K562 (cell line): ENCODE data around the gene EMX1. TPM values are rescaled to one million over a fixed set of nuclear protein-coding genes. Genes with fewer than 3 reads are reported as not detected.

Source experiments
- ATAC-seq: fragments of 200-7000 bp; cut with Tn5 transposase; 3 replicates; pipeline ENCODE4 v1.9.1; 2020; ENCODE audit warnings: moderate library complexity
- BruUV-seq: library from RNA; stranded (reverse); fragments of 400-500 nt; replicated peaks from 2 replicates; lab custom pipeline; 2021; lab: Mats Ljungman, UMichigan
- CTCF ChIA-PET: fragments of 300-600 bp; formaldehyde crosslinking; extraction: SDS; loops from one replicate; lab custom pipeline; 2021; ENCODE audit warnings: low intra/inter-chr PET ratio; lab: Yijun Ruan, JAX
- POLR2A ChIA-PET: fragments of 300-600, 350-650 bp; sonication (Branson Sonifier 250); formaldehyde crosslinking; extraction: SDS; loops from one replicate; lab custom pipeline; 2021; ENCODE audit warnings: antibody characterized with exemption, inconsistent platforms; lab: Yijun Ruan, JAX
- DNase-seq, 4 experiments: peaks; one replicate each; pipeline versions ENCODE4 v3.0.0 to v3.0.0-alpha.2; 2011 to 2018; ENCODE audit warnings: low spot score in 3 of 4, mixed read lengths in 3 of 4; ENCODE audit errors: extremely low read depth in 1 of 4
- FAIRE-seq: peaks from 2 replicates; lab custom pipeline; 2011; peaks lifted over from hg19 to GRCh38; lab: Jason Lieb, UNC
- H2AFZ ChIP-seq: 2 replicates; pipeline ENCODE4 v1.6.0; 2011; ENCODE audit warnings: low read depth, low read length, control low read depth, inconsistent platforms
- H3K27ac ChIP-seq: fragments of 200-600 bp; 3 replicates; pipeline ENCODE4 v1.8.0; 2011; ENCODE audit warnings: low read depth, mild to moderate bottlenecking, control low read depth, inconsistent platforms, low read length, moderate library complexity, mixed read lengths; ENCODE audit errors: extremely low read depth
- H3K27me3 ChIP-seq, 2 experiments: fragments of 300-600 bp in 1 of 2; 2 replicates in 1 of 2; 3 replicates in 1 of 2; pipeline versions ENCODE4 v1.6.0 to v1.8.0; 2011; ENCODE audit warnings: inconsistent platforms in 2 of 2, low read length in 2 of 2, mild to moderate bottlenecking in 1 of 2, mixed read lengths in 1 of 2, moderate library complexity in 1 of 2; ENCODE audit not compliant: control insufficient read depth in 2 of 2, insufficient read depth in 2 of 2
- H3K36me3 ChIP-seq: fragments of 300-600 bp; 3 replicates; pipeline ENCODE4 v1.8.0; 2011; ENCODE audit warnings: mild to moderate bottlenecking, low read length, inconsistent platforms; ENCODE audit not compliant: control insufficient read depth, insufficient read depth
- H3K4me1 ChIP-seq, 2 experiments: fragments of 200-600 bp in 1 of 2; replicated peaks in 1 of 2; 2 replicates in 1 of 2; 3 replicates in 1 of 2; pipeline versions ENCODE4 v1.5.1 to v1.8.0; 2011; ENCODE audit warnings: inconsistent platforms in 2 of 2, low read length in 2 of 2, mild to moderate bottlenecking in 1 of 2, mixed read lengths in 1 of 2, moderate library complexity in 1 of 2; ENCODE audit not compliant: control insufficient read depth in 2 of 2, insufficient read depth in 2 of 2
- H3K4me2 ChIP-seq: 2 replicates; pipeline ENCODE4 v1.6.1; 2011; ENCODE audit warnings: low read length, control low read depth, inconsistent platforms, mixed read lengths; ENCODE audit not compliant: insufficient read depth
- H3K4me3 ChIP-seq: fragments of 200-600 bp; sonication (generic), shearing (Covaris generic); 2 replicates; pipeline ENCODE4 v1.5.1; 2016; ENCODE audit warnings: control low read depth, inconsistent platforms
- H3K79me2 ChIP-seq: fragments of 200-600 bp; 3 replicates; pipeline ENCODE4 v1.8.0; 2011; ENCODE audit warnings: low read length, inconsistent platforms; ENCODE audit not compliant: control insufficient read depth, insufficient read depth
- H3K9ac ChIP-seq, 2 experiments: 2 replicates each; pipeline versions ENCODE4 v1.6.0 to v1.6.1; 2011; ENCODE audit warnings: low read depth in 2 of 2, low read length in 2 of 2, control low read depth in 1 of 2, inconsistent platforms in 1 of 2, mild to moderate bottlenecking in 1 of 2, mixed read lengths in 1 of 2; ENCODE audit not compliant: insufficient read depth in 1 of 2
- H3K9me1 ChIP-seq: one replicate; pipeline ENCODE4 v1.6.0; 2011; ENCODE audit warnings: inconsistent platforms, mild to moderate bottlenecking, low read length, moderate library complexity; ENCODE audit not compliant: control insufficient read depth, insufficient read depth
- H3K9me3 ChIP-seq: replicated peaks from 2 replicates; pipeline ENCODE4 v1.5.1; 2011; ENCODE audit warnings: low read depth, low read length, inconsistent platforms; ENCODE audit not compliant: control insufficient read depth, insufficient read depth
- H4K20me1 ChIP-seq: replicated peaks from 2 replicates; pipeline ENCODE4 v1.6.1; 2011; ENCODE audit warnings: low read length, inconsistent platforms, mixed read lengths; ENCODE audit not compliant: control insufficient read depth, insufficient read depth
- ARNT ChIP-seq, 2 experiments: fragments of 450-650 bp; IDR thresholded peaks; 2 replicates each; pipeline ENCODE4 v1.6.1; 2016; ENCODE audit warnings: mild to moderate bottlenecking in 1 of 2
- BRD9 ChIP-seq: fragments of 450-650 bp; IDR thresholded peaks from 2 replicates; pipeline ENCODE4 v1.6.1; 2018; ENCODE audit warnings: low read depth; ENCODE audit not compliant: partially characterized antibody
- MYC ChIP-seq, 2 experiments: fragments of 250-450 bp in 1 of 2; sonication (Bioruptor Pico) in 1 of 2; IDR thresholded peaks; 2 replicates each; pipeline versions ENCODE4 v1.5.1 to v1.6.1; 2012 to 2021; ENCODE audit warnings: low read depth in 2 of 2, borderline replicate concordance in 1 of 2, improper control_type of control experiment in 1 of 2, low read length in 1 of 2, mild to moderate bottlenecking in 1 of 2, moderate library complexity in 1 of 2
- RAD21 ChIP-seq, 2 experiments: fragments of 250-450 bp in 1 of 2; fragments of 450-650 bp in 1 of 2; sonication (Bioruptor Pico) in 1 of 2; formaldehyde crosslinking in 1 of 2; IDR thresholded peaks in 1 of 2; conservative IDR thresholded peaks in 1 of 2; 2 replicates each; pipeline versions ENCODE4 v1.4.0 to v1.8.0; 2020 to 2022; ENCODE audit warnings: mild to moderate bottlenecking in 2 of 2, moderate library complexity in 1 of 2
- SMC3 ChIP-seq: conservative IDR thresholded peaks from 2 replicates; pipeline ENCODE4 v1.6.1; 2011; ENCODE audit warnings: low read depth, low read length, improper control_type of control experiment; ENCODE audit not compliant: insufficient read depth
- SPI1 ChIP-seq: IDR thresholded peaks from 2 replicates; pipeline ENCODE4 v1.6.1; 2011; ENCODE audit warnings: low read depth, low read length, control low read depth, borderline replicate concordance
- STAT5B ChIP-seq: fragments of 250-450 bp; sonication (Bioruptor Pico); IDR thresholded peaks from 2 replicates; pipeline ENCODE4 v1.8.0; 2021; ENCODE audit warnings: mild to moderate bottlenecking, inconsistent platforms
- TBL1XR1 ChIP-seq, 2 experiments: IDR thresholded peaks; 2 replicates each; pipeline ENCODE4 v1.6.1; 2012; ENCODE audit warnings: improper control_type of control experiment in 2 of 2, low read length in 2 of 2, mild to moderate bottlenecking in 1 of 2
- YY1 ChIP-seq, 3 experiments: IDR thresholded peaks; 2 replicates each; pipeline ENCODE4 v1.6.1; 2011; ENCODE audit warnings: low read length in 2 of 3, mild to moderate bottlenecking in 2 of 3, moderate library complexity in 2 of 3, borderline replicate concordance in 1 of 3, control low read depth in 1 of 3, low read depth in 1 of 3; ENCODE audit not compliant: insufficient read depth in 3 of 3, insufficient replicate concordance in 2 of 3, control insufficient read depth in 1 of 3, insufficient read length in 1 of 3; ENCODE audit errors: extremely low read depth in 1 of 3
- ZNF274 ChIP-seq: IDR thresholded peaks from 2 replicates; pipeline ENCODE4 v1.6.1; 2011; ENCODE audit warnings: low read depth, mild to moderate bottlenecking, low read length, moderate library complexity, borderline replicate concordance
- WGBS: fragments of 100-300 bp; shearing (Covaris generic); methylation state at CpG from one replicate; pipeline ENCODE4 v1.1.6; 2016; ENCODE audit warnings: low coverage, mixed read lengths; ENCODE audit not compliant: insufficient coverage; ENCODE audit errors: missing lambda C conversion rate; 5-methylcytosine and 5-hydroxymethylcytosine counted together
- in situ Hi-C: fragments of 300-500 bp; cut with MboI; formaldehyde crosslinking; loops from 4 replicates; pipeline ENCODE4 v1.15.0; 2018; ENCODE audit warnings: inconsistent platforms, mixed read lengths
- intact Hi-C: fragments of 100-400 bp; cut with micrococcal nuclease; formaldehyde crosslinking; loops from 2 replicates; pipeline ENCODE4 v1.14.2; 2022
- polyA plus RNA-seq, 8 experiments: library from polyadenylated mRNA; depleted of rRNA in 4 of 8; stranded (reverse) in 5 of 8; unstranded in 3 of 8; fragments of >200 nt; fragmentation: Nextera tagmentation in 2 of 8; fragmentation: Illumina TruSeq in 1 of 8; extraction: Ambion mirVana in 2 of 8; extraction: Trizol in 1 of 8; gene quantifications; 2 replicates each; pipeline versions ENCODE4 v1.2.1 to v1.2.3, GENCODE V29; 2011 to 2014; ENCODE audit warnings: inconsistent platforms in 1 of 8, missing spikeins in 1 of 8
- total RNA-seq, 7 experiments: library from RNA; depleted of rRNA in 6 of 7; stranded (reverse); fragments of >200 nt in 6 of 7; fragmentation: Illumina TruSeq in 2 of 7; extraction: Trizol in 2 of 7; gene quantifications; 2 replicates each; pipeline versions ENCODE4 v1.2.1 to v1.2.3, GENCODE V29; 2011 to 2021; ENCODE audit warnings: low replicate concordance in 1 of 7
- TF ChIP-seq, protein P1 (sequence below): sonication (generic); formaldehyde crosslinking; IDR thresholded peaks from 2 replicates; pipeline ENCODE4 v1.8.0; 2022; ENCODE audit warnings: missing genetic modification reagents, mild to moderate bottlenecking, moderate library complexity, borderline replicate concordance
- TF ChIP-seq, protein P2 (sequence below): fragments of 450-650 bp; formaldehyde crosslinking; IDR thresholded peaks from 2 replicates; pipeline ENCODE4 v1.4.0; 2020; ENCODE audit warnings: mild to moderate bottlenecking, moderate library complexity
- TF ChIP-seq, protein P3 (sequence below): sonication (generic); formaldehyde crosslinking; IDR thresholded peaks from 2 replicates; pipeline ENCODE4 v1.8.1; 2023; ENCODE audit warnings: mild to moderate bottlenecking, missing genetic modification reagents

EMX1 gene
- total and polyA plus RNA-seq, 9 of the 15 experiments (the other 6 are each of a cell fraction or from before 2014, with no cell fraction given): 0.10 to 0.32 (median 0.21) TPM; not detected in 6

DNA sequence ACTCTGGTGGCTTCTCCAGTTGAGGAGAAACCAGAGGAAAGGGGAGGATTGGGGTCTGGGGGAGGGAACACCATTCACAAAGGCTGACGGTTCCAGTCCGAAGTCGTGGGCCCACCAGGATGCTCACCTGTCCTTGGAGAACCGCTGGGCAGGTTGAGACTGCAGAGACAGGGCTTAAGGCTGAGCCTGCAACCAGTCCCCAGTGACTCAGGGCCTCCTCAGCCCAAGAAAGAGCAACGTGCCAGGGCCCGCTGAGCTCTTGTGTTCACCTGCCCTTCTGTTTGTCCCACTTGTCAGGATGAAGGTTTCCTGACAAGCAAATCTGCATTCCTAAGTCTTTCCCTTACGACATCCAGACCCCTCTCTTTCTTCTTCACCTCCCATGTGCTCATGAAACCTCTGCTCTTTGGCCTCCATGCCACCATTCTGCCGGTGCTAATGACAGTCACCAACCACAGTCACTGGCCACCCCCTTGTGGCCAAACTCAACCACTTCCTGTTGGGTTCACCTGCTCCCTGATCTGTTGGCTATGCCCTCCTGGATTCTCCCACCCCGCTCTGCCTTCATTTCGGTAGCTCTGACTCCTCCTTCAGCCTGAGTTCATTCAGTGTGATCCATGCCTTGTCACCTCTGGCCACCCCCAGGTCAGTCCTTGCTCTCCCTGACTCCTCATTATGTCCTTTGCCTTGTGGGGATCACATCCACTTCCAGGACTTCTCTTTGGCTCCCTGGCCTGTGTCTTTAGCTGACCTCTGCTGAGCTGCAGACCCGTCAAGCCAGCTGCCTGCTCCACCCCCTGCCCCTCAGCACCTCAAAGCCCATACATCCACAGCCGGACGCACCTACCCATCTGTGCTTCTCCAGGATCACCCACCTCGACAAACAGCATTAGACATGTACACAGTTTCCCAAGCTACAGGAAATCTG lies 17.6 kb downstream of the EMX1 start:
- H3K36me3 ChIP-seq: no peaks in the 10 kb centered on the region
- no peak overlapping the region for H3K27ac ChIP-seq
- peak; percentile 67 to 75 (median 72) for DNase-seq
- BruUV-seq: no TSS peak
- 12% methylated on average over 13 of the region's 14 CpGs for WGBS
- no peaks in the 10 kb centered on the region for H3K9me1 ChIP-seq
- no peak overlapping the region for H3K4me2 ChIP-seq
- ATAC-seq: peak; percentile 85
- no peak overlapping the region for H2AFZ ChIP-seq
- H3K4me1 ChIP-seq: peaks cover 0 to 7% of the 10 kb centered on the region in 2 experiments; a peak in 1 of 5 replicates
- no peaks in the 10 kb centered on the region for H3K9me3 ChIP-seq
- intact Hi-C loops: loop anchor here (1.0 kb wide), 1 partner anchor 42 kb away; no protein-coding TSS in a partner anchor
- no peak overlapping the region for H3K4me3 ChIP-seq
- H4K20me1 ChIP-seq: peaks cover 26% of the 10 kb centered on the region
- in situ Hi-C loops: loop anchor here (5.0 kb wide), 1 partner anchor 43 kb away; no protein-coding TSS in a partner anchor
- H3K9ac ChIP-seq: 0 out of 4 replicates have a peak overlapping the region, but pooled peaks of 1 of the 2 experiments have one; percentile 10
- no peaks in the 10 kb centered on the region for H3K79me2 ChIP-seq
- peak; percentile 91 for FAIRE-seq
- peaks cover 5 to 73% of the 10 kb centered on the region in 2 experiments; a peak in 3 of 5 replicates for H3K27me3 ChIP-seq
- POLR2A ChIA-PET: interaction anchor here (0.6 kb wide), 1 partner anchor 1929 kb away, joined by 3 read pairs; no protein-coding TSS in a partner anchor
- CTCF ChIA-PET: interaction anchor here (0.6 to 1.4 kb wide), 2 partner anchors 41 to 42 kb away, joined by 3 to 4 read pairs; no protein-coding TSS in a partner anchor
- no peak for TF ChIP-seq TBL1XR1 (IDR thresholded peaks at IDR 0.05; ENCODE audit: low read length in 2 of 2)
- TF ChIP-seq, protein P1, sequence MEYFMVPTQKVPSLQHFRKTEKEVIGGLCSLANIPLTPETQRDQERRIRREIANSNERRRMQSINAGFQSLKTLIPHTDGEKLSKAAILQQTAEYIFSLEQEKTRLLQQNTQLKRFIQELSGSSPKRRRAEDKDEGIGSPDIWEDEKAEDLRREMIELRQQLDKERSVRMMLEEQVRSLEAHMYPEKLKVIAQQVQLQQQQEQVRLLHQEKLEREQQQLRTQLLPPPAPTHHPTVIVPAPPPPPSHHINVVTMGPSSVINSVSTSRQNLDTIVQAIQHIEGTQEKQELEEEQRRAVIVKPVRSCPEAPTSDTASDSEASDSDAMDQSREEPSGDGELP (CRISPR knock-in tag): peak; percentile 33; the same call in 1 of the 2 replicates
- peak; percentile 69 for TF ChIP-seq SPI1
- TF ChIP-seq, protein P2, sequence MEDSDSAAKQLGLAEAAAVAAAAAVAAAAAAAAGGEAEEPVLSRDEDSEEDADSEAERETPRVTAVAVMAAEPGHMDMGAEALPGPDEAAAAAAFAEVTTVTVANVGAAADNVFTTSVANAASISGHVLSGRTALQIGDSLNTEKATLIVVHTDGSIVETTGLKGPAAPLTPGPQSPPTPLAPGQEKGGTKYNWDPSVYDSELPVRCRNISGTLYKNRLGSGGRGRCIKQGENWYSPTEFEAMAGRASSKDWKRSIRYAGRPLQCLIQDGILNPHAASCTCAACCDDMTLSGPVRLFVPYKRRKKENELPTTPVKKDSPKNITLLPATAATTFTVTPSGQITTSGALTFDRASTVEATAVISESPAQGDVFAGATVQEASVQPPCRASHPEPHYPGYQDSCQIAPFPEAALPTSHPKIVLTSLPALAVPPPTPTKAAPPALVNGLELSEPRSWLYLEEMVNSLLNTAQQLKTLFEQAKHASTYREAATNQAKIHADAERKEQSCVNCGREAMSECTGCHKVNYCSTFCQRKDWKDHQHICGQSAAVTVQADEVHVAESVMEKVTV (CRISPR knock-in tag): 0 out of 2 replicates have a peak, but pooled peaks have one; percentile 36
- peak in 1 of 3 experiments; percentile 46 for TF ChIP-seq YY1 (IDR thresholded peaks at IDR 0.05; ENCODE audit: borderline replicate concordance in 1 of 3, control insufficient read depth in 1 of 3, extremely low read depth in 1 of 3, insufficient read depth in 3 of 3, insufficient read length in 1 of 3, insufficient replicate concordance in 2 of 3, low read depth in 1 of 3, low read length in 2 of 3)
- TF ChIP-seq BRD9: no peak
- TF ChIP-seq ARNT (IDR thresholded peaks at IDR 0.05): 0 out of 4 replicates have a peak, but pooled peaks of 1 of the 2 experiments have one; percentile 46
- no peak for TF ChIP-seq STAT5B (CRISPR knock-in tag)
- TF ChIP-seq MYC (IDR thresholded peaks at IDR 0.05; ENCODE audit: low read depth, low read length): 0 out of 2 replicates have a peak, but pooled peaks have one; percentile 24
- TF ChIP-seq MYC (CRISPR knock-in tag; IDR thresholded peaks at IDR 0.05; ENCODE audit: borderline replicate concordance, low read depth): no peak
- TF ChIP-seq RAD21 (CRISPR knock-in tag; conservative IDR thresholded peaks at IDR 0.05 in 1 of 2, IDR thresholded peaks at IDR 0.05 in 1 of 2): peak; percentile 54 to 91
- TF ChIP-seq SMC3: peak; percentile 63
- TF ChIP-seq ZNF274: no peak
- TF ChIP-seq, protein P3, sequence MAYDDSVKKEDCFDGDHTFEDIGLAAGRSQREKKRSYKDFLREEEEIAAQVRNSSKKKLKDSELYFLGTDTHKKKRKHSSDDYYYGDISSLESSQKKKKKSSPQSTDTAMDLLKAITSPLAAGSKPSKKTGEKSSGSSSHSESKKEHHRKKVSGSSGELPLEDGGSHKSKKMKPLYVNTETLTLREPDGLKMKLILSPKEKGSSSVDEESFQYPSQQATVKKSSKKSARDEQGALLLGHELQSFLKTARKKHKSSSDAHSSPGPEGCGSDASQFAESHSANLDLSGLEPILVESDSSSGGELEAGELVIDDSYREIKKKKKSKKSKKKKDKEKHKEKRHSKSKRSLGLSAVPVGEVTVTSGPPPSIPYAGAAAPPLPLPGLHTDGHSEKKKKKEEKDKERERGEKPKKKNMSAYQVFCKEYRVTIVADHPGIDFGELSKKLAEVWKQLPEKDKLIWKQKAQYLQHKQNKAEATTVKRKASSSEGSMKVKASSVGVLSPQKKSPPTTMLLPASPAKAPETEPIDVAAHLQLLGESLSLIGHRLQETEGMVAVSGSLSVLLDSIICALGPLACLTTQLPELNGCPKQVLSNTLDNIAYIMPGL (CRISPR knock-in tag): no peak
